Measurements from ENCODE around the gene ALOXE3.

GRCh38 chr17:8096541-8096940, 21.8 kb downstream of the ALOXE3 start:
- TF ChIP-seq CTCF (IDR thresholded peaks at IDR 0.05) (no peak), EZH2phosphoT487 (IDR thresholded peaks at IDR 0.05) (no peak), EZH2 (IDR thresholded peaks at IDR 0.05) (no peak)

All from neural progenitor cell (in vitro differentiated cells).